ENCODE results near the gene RNF157. TPM values are rescaled to one million over a fixed set of nuclear protein-coding genes. Genes with fewer than 3 reads are reported as not detected.
A peak's percentile ranks its signal among the peaks of the same experiment; 100 is the strongest.

RNF157 gene
- total and polyA plus RNA-seq, 2 of the 13 experiments (the other 11 are each of a cell fraction or from before 2014, with no cell fraction given) = 0.44 to 1.5 TPM

DNA sequence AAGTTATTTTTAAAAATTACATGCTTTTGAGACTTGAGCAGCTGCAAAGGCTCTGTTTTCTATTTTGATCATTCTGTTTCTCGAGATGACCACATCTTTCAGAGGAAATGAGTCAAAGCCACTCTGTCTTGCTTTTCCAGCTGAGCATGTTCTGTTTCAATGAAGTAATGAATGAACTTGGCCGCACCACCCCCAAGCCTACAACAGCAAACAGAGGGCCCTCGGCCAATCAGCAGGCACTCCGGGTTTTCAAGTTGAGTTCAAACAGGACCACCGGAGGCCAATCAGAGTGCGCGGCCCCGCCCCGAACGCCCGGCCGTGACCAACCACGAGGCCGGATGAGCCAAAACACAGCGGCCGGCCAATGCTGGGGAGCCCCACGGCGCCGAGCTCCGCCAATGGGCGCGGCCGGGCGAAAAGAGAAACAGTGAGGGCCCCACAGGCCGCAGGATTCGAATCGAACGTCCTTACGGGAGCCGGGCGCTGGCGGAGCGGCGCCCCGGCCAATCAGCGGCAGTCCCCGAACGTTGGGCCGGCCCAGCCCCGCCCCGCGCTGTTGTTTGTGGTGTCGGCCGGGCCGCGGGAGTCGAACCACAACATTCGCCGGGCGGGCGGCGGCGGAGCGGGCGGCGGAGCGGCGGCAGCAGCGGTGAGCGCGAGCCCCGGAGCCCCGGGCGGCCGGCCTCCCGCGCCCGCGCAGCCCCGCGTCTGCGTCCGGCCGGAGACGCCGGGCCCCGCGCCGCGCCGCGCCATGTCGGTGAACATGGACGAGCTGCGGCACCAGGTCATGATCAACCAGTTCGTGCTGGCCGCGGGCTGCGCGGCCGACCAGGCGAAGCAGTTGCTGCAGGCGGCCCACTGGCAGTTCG, 24.7 kb upstream of the RNF157 start, which contains the start of gene UBALD2 (continued):
- TF ChIP-seq, protein P1, sequence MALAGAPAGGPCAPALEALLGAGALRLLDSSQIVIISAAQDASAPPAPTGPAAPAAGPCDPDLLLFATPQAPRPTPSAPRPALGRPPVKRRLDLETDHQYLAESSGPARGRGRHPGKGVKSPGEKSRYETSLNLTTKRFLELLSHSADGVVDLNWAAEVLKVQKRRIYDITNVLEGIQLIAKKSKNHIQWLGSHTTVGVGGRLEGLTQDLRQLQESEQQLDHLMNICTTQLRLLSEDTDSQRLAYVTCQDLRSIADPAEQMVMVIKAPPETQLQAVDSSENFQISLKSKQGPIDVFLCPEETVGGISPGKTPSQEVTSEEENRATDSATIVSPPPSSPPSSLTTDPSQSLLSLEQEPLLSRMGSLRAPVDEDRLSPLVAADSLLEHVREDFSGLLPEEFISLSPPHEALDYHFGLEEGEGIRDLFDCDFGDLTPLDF (CRISPR knock-in tag; IDR thresholded peaks at IDR 0.05) = peak; percentile 67
- peak; percentile 27; the same call in 1 of the 2 replicates for TF ChIP-seq ZFP90 (CRISPR knock-in tag; IDR thresholded peaks at IDR 0.05; ENCODE audit: borderline replicate concordance)
- TF ChIP-seq, protein P2, sequence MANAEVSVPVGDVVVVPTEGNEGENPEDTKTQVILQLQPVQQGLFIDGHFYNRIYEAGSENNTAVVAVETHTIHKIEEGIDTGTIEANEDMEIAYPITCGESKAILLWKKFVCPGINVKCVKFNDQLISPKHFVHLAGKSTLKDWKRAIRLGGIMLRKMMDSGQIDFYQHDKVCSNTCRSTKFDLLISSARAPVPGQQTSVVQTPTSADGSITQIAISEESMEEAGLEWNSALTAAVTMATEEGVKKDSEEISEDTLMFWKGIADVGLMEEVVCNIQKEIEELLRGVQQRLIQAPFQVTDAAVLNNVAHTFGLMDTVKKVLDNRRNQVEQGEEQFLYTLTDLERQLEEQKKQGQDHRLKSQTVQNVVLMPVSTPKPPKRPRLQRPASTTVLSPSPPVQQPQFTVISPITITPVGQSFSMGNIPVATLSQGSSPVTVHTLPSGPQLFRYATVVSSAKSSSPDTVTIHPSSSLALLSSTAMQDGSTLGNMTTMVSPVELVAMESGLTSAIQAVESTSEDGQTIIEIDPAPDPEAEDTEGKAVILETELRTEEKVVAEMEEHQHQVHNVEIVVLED (CRISPR knock-in tag; IDR thresholded peaks at IDR 0.05; ENCODE audit: borderline replicate concordance) = peak; percentile 92
- TF ChIP-seq, protein P3, sequence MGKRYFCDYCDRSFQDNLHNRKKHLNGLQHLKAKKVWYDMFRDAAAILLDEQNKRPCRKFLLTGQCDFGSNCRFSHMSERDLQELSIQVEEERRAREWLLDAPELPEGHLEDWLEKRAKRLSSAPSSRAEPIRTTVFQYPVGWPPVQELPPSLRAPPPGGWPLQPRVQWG (CRISPR knock-in tag; IDR thresholded peaks at IDR 0.05; ENCODE audit: borderline replicate concordance, low read depth) = no peak
- TF ChIP-seq ZNF747 (CRISPR knock-in tag; IDR thresholded peaks at IDR 0.05; ENCODE audit: borderline replicate concordance) = no peak
- TF ChIP-seq, protein P4, sequence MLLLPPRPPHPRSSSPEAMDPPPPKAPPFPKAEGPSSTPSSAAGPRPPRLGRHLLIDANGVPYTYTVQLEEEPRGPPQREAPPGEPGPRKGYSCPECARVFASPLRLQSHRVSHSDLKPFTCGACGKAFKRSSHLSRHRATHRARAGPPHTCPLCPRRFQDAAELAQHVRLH (CRISPR knock-in tag; IDR thresholded peaks at IDR 0.05; ENCODE audit: borderline replicate concordance, low read depth) = 0 out of 2 replicates have a peak, but pooled peaks have one; percentile 25
- TF ChIP-seq, protein P5, sequence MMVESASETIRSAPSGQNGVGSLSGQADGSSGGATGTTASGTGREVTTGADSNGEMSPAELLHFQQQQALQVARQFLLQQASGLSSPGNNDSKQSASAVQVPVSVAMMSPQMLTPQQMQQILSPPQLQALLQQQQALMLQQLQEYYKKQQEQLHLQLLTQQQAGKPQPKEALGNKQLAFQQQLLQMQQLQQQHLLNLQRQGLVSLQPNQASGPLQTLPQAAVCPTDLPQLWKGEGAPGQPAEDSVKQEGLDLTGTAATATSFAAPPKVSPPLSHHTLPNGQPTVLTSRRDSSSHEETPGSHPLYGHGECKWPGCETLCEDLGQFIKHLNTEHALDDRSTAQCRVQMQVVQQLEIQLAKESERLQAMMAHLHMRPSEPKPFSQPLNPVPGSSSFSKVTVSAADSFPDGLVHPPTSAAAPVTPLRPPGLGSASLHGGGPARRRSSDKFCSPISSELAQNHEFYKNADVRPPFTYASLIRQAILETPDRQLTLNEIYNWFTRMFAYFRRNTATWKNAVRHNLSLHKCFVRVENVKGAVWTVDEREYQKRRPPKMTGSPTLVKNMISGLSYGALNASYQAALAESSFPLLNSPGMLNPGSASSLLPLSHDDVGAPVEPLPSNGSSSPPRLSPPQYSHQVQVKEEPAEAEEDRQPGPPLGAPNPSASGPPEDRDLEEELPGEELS (CRISPR knock-in tag; IDR thresholded peaks at IDR 0.05) = peak; percentile 66
- TF ChIP-seq, protein P6, sequence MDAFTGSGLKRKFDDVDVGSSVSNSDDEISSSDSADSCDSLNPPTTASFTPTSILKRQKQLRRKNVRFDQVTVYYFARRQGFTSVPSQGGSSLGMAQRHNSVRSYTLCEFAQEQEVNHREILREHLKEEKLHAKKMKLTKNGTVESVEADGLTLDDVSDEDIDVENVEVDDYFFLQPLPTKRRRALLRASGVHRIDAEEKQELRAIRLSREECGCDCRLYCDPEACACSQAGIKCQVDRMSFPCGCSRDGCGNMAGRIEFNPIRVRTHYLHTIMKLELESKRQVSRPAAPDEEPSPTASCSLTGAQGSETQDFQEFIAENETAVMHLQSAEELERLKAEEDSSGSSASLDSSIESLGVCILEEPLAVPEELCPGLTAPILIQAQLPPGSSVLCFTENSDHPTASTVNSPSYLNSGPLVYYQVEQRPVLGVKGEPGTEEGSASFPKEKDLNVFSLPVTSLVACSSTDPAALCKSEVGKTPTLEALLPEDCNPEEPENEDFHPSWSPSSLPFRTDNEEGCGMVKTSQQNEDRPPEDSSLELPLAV (CRISPR knock-in tag; conservative IDR thresholded peaks at IDR 0.05; ENCODE audit: low read depth) = no peak; the same call in 1 of the 2 replicates
- TF ChIP-seq ZFP41 (CRISPR knock-in tag; IDR thresholded peaks at IDR 0.05; ENCODE audit: borderline replicate concordance) = no peak
- 0 out of 2 replicates have a peak, but pooled peaks have one; percentile 33 for TF ChIP-seq ZNF766 (CRISPR knock-in tag; IDR thresholded peaks at IDR 0.05; ENCODE audit: borderline replicate concordance)
- peak; percentile 59; the same call in 1 of the 2 replicates for TF ChIP-seq TMF1 (CRISPR knock-in tag; IDR thresholded peaks at IDR 0.05; ENCODE audit: low read depth)
- TF ChIP-seq NFIB (CRISPR knock-in tag; IDR thresholded peaks at IDR 0.05; ENCODE audit: borderline replicate concordance) = no peak
- TF ChIP-seq MEF2D (CRISPR knock-in tag; IDR thresholded peaks at IDR 0.05) = no peak; the same call in 1 of the 2 replicates
- TF ChIP-seq RXRA (CRISPR knock-in tag; IDR thresholded peaks at IDR 0.05) = peak; percentile 83; the same call in 1 of the 2 replicates
- TF ChIP-seq, protein P7, sequence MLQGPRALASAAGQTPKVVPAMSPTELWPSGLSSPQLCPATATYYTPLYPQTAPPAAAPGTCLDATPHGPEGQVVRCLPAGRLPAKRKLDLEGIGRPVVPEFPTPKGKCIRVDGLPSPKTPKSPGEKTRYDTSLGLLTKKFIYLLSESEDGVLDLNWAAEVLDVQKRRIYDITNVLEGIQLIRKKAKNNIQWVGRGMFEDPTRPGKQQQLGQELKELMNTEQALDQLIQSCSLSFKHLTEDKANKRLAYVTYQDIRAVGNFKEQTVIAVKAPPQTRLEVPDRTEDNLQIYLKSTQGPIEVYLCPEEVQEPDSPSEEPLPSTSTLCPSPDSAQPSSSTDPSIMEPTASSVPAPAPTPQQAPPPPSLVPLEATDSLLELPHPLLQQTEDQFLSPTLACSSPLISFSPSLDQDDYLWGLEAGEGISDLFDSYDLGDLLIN (CRISPR knock-in tag; IDR thresholded peaks at IDR 0.05; ENCODE audit: borderline replicate concordance) = no peak
- TF ChIP-seq YEATS2 (CRISPR knock-in tag; IDR thresholded peaks at IDR 0.05; ENCODE audit: borderline replicate concordance) = peak; percentile 68; the same call in 1 of the 2 replicates
- TF ChIP-seq ZNF441 (CRISPR knock-in tag; IDR thresholded peaks at IDR 0.05; ENCODE audit: borderline replicate concordance) = no peak
- TF ChIP-seq ARID2 (CRISPR knock-in tag; IDR thresholded peaks at IDR 0.05; ENCODE audit: borderline replicate concordance) = 0 out of 2 replicates have a peak, but pooled peaks have one; percentile 24
